GM21723 (cell line): Measurements from ENCODE around the gene MTCL1.

Experiments used
- ATAC-seq: cut with Tn5 transposase; IDR thresholded peaks from one replicate; pipeline ENCODE4 v1.9.1; 2021; ENCODE audit warnings: mild to moderate bottlenecking, moderate library complexity; ENCODE audit not compliant: unreplicated experiment

MTCL1 gene

GRCh38 chr18:8766559-8767293, 61.4 kb downstream of the MTCL1 start:
- no peak for ATAC-seq

- no peak for ATAC-seq
These were observed 62.0 kb downstream of the MTCL1 start for GRCh38 chr18:8767340-8767739.

- no peak for ATAC-seq
These were observed 64.2 kb downstream of the MTCL1 start for GRCh38 chr18:8769509-8770095.

GRCh38 chr18:8770657-8771056, 65.3 kb downstream of the MTCL1 start:
- no peak for ATAC-seq

GRCh38 chr18:8771930-8772329, 66.6 kb downstream of the MTCL1 start:
- no peak for ATAC-seq

- no peak for ATAC-seq
These were observed 68.6 kb downstream of the MTCL1 start for GRCh38 chr18:8773980-8774379.

- ATAC-seq: no peak
These were observed 70.9 kb downstream of the MTCL1 start for GRCh38 chr18:8776013-8776943.

GRCh38 chr18:8777846-8778245, 72.5 kb downstream of the MTCL1 start:
- ATAC-seq: no peak

- no peak for ATAC-seq
These were observed 73.0 kb downstream of the MTCL1 start for GRCh38 chr18:8778386-8778785.

- ATAC-seq: no peak
These were observed 73.5 kb downstream of the MTCL1 start for GRCh38 chr18:8778824-8779223.

GRCh38 chr18:8779251-8779650, 73.9 kb downstream of the MTCL1 start:
- no peak for ATAC-seq

GRCh38 chr18:8780227-8780626, 74.9 kb downstream of the MTCL1 start:
- ATAC-seq: no peak

- ATAC-seq: no peak
These were observed 76.3 kb downstream of the MTCL1 start for GRCh38 chr18:8781671-8782070.

GRCh38 chr18:8783335-8783993, 78.1 kb downstream of the MTCL1 start:
- ATAC-seq: no peak

GRCh38 chr18:8783994-8784530, 78.7 kb downstream of the MTCL1 start:
- ATAC-seq: no peak

- no peak for ATAC-seq
These were observed 79.9 kb downstream of the MTCL1 start for GRCh38 chr18:8785261-8785660.

- ATAC-seq: no peak
These were observed 80.6 kb downstream of the MTCL1 start for GRCh38 chr18:8785855-8786482.

GRCh38 chr18:8786483-8787370, 81.4 kb downstream of the MTCL1 start:
- ATAC-seq: no peak

- ATAC-seq: no peak
These were observed 82.0 kb downstream of the MTCL1 start for GRCh38 chr18:8787371-8787670.

GRCh38 chr18:8787794-8788193, 82.4 kb downstream of the MTCL1 start:
- no peak for ATAC-seq
